K562 (cell line): ENCODE measurements around the gene CCDC137. TPM values are rescaled to one million over a fixed set of nuclear protein-coding genes. Genes with fewer than 3 reads are reported as not detected.

ENCODE experiments used
- ATAC-seq: fragments of 200-7000 bp; cut with Tn5 transposase; 3 replicates; pipeline ENCODE4 v1.9.1; 2020; ENCODE audit warnings: moderate library complexity
- BruUV-seq: library from RNA; stranded (reverse); fragments of 400-500 nt; replicated peaks from 2 replicates; lab custom pipeline; 2021; lab: Mats Ljungman, UMichigan
- CTCF ChIA-PET: fragments of 300-600 bp; formaldehyde crosslinking; extraction: SDS; loops from one replicate; lab custom pipeline; 2021; ENCODE audit warnings: low intra/inter-chr PET ratio; lab: Yijun Ruan, JAX
- POLR2A ChIA-PET: fragments of 300-600, 350-650 bp; sonication (Branson Sonifier 250); formaldehyde crosslinking; extraction: SDS; loops from one replicate; lab custom pipeline; 2021; ENCODE audit warnings: antibody characterized with exemption, inconsistent platforms; lab: Yijun Ruan, JAX
- DNase-seq, 4 experiments: peaks; one replicate each; pipeline versions ENCODE4 v3.0.0 to v3.0.0-alpha.2; 2011 to 2018; ENCODE audit warnings: low spot score in 3 of 4, mixed read lengths in 3 of 4; ENCODE audit errors: extremely low read depth in 1 of 4
- FAIRE-seq: peaks from 2 replicates; lab custom pipeline; 2011; peaks lifted over from hg19 to GRCh38; lab: Jason Lieb, UNC
- H2AFZ ChIP-seq: 2 replicates; pipeline ENCODE4 v1.6.0; 2011; ENCODE audit warnings: low read depth, low read length, control low read depth, inconsistent platforms
- H3K27ac ChIP-seq: fragments of 200-600 bp; 3 replicates; pipeline ENCODE4 v1.8.0; 2011; ENCODE audit warnings: low read depth, mild to moderate bottlenecking, control low read depth, inconsistent platforms, low read length, moderate library complexity, mixed read lengths; ENCODE audit errors: extremely low read depth
- H3K27me3 ChIP-seq, 2 experiments: fragments of 300-600 bp in 1 of 2; 2 replicates in 1 of 2; 3 replicates in 1 of 2; pipeline versions ENCODE4 v1.6.0 to v1.8.0; 2011; ENCODE audit warnings: inconsistent platforms in 2 of 2, low read length in 2 of 2, mild to moderate bottlenecking in 1 of 2, mixed read lengths in 1 of 2, moderate library complexity in 1 of 2; ENCODE audit not compliant: control insufficient read depth in 2 of 2, insufficient read depth in 2 of 2
- H3K36me3 ChIP-seq: fragments of 300-600 bp; 3 replicates; pipeline ENCODE4 v1.8.0; 2011; ENCODE audit warnings: mild to moderate bottlenecking, low read length, inconsistent platforms; ENCODE audit not compliant: control insufficient read depth, insufficient read depth
- H3K4me1 ChIP-seq, 2 experiments: fragments of 200-600 bp in 1 of 2; replicated peaks in 1 of 2; 2 replicates in 1 of 2; 3 replicates in 1 of 2; pipeline versions ENCODE4 v1.5.1 to v1.8.0; 2011; ENCODE audit warnings: inconsistent platforms in 2 of 2, low read length in 2 of 2, mild to moderate bottlenecking in 1 of 2, mixed read lengths in 1 of 2, moderate library complexity in 1 of 2; ENCODE audit not compliant: control insufficient read depth in 2 of 2, insufficient read depth in 2 of 2
- H3K4me2 ChIP-seq: 2 replicates; pipeline ENCODE4 v1.6.1; 2011; ENCODE audit warnings: low read length, control low read depth, inconsistent platforms, mixed read lengths; ENCODE audit not compliant: insufficient read depth
- H3K4me3 ChIP-seq: fragments of 200-600 bp; sonication (generic), shearing (Covaris generic); 2 replicates; pipeline ENCODE4 v1.5.1; 2016; ENCODE audit warnings: control low read depth, inconsistent platforms
- H3K79me2 ChIP-seq: fragments of 200-600 bp; 3 replicates; pipeline ENCODE4 v1.8.0; 2011; ENCODE audit warnings: low read length, inconsistent platforms; ENCODE audit not compliant: control insufficient read depth, insufficient read depth
- H3K9ac ChIP-seq, 2 experiments: 2 replicates each; pipeline versions ENCODE4 v1.6.0 to v1.6.1; 2011; ENCODE audit warnings: low read depth in 2 of 2, low read length in 2 of 2, control low read depth in 1 of 2, inconsistent platforms in 1 of 2, mild to moderate bottlenecking in 1 of 2, mixed read lengths in 1 of 2; ENCODE audit not compliant: insufficient read depth in 1 of 2
- H3K9me1 ChIP-seq: one replicate; pipeline ENCODE4 v1.6.0; 2011; ENCODE audit warnings: inconsistent platforms, mild to moderate bottlenecking, low read length, moderate library complexity; ENCODE audit not compliant: control insufficient read depth, insufficient read depth
- H3K9me3 ChIP-seq: replicated peaks from 2 replicates; pipeline ENCODE4 v1.5.1; 2011; ENCODE audit warnings: low read depth, low read length, inconsistent platforms; ENCODE audit not compliant: control insufficient read depth, insufficient read depth
- H4K20me1 ChIP-seq: replicated peaks from 2 replicates; pipeline ENCODE4 v1.6.1; 2011; ENCODE audit warnings: low read length, inconsistent platforms, mixed read lengths; ENCODE audit not compliant: control insufficient read depth, insufficient read depth
- BMI1 ChIP-seq: fragments of 150-350 bp; IDR thresholded peaks from 2 replicates; pipeline ENCODE4 v1.6.1; 2014; ENCODE audit warnings: low read length
- CCNT2 ChIP-seq: IDR thresholded peaks from 2 replicates; pipeline ENCODE4 v1.6.1; 2011; ENCODE audit warnings: borderline replicate concordance, low read depth, mild to moderate bottlenecking, moderate library complexity, mixed read lengths, low read length; ENCODE audit not compliant: insufficient read length; ENCODE audit errors: extremely low read depth
- CHAMP1 ChIP-seq: fragments of 450-650 bp; IDR thresholded peaks from 2 replicates; pipeline ENCODE4 v1.6.1; 2016; ENCODE audit warnings: mild to moderate bottlenecking
- FOS ChIP-seq: IDR thresholded peaks from 3 replicates; pipeline ENCODE4 v1.6.1; 2011; ENCODE audit not compliant: insufficient read length; ENCODE audit errors: extremely low read depth
- NCOA2 ChIP-seq, 2 experiments: fragments of 450-650 bp; IDR thresholded peaks; 2 replicates each; pipeline ENCODE4 v1.6.1; 2018; ENCODE audit warnings: mild to moderate bottlenecking in 2 of 2, moderate library complexity in 1 of 2; ENCODE audit not compliant: partially characterized antibody in 2 of 2
- NR3C1 ChIP-seq: sonication (generic); formaldehyde crosslinking; IDR thresholded peaks from 2 replicates; pipeline ENCODE4 v1.8.1; 2022; ENCODE audit warnings: missing genetic modification reagents
- POLR2AphosphoS5 ChIP-seq: IDR thresholded peaks from 2 replicates; pipeline ENCODE4 v1.6.1; 2011; ENCODE audit warnings: mild to moderate bottlenecking, low read depth, low read length, moderate library complexity; ENCODE audit not compliant: control insufficient read depth, insufficient read depth
- POLR3A ChIP-seq: IDR thresholded peaks from 2 replicates; pipeline ENCODE4 v1.6.1; 2011; ENCODE audit warnings: borderline replicate concordance, mild to moderate bottlenecking, moderate library complexity; ENCODE audit not compliant: insufficient read length, insufficient read depth; ENCODE audit errors: extremely low read depth
- RBBP5 ChIP-seq: fragments of 200-600 bp; sonication (generic); IDR thresholded peaks from 2 replicates; pipeline ENCODE4 v1.6.1; 2012; ENCODE audit warnings: borderline replicate concordance, mild to moderate bottlenecking, low read length, control low read depth, inconsistent platforms; ENCODE audit not compliant: insufficient read depth, poor library complexity, severe bottlenecking
- RBM25 ChIP-seq: fragments of 200-400 bp; formaldehyde crosslinking; IDR thresholded peaks from 2 replicates; pipeline ENCODE4 v1.6.1; 2018; ENCODE audit warnings: low read length, low read depth, moderate library complexity; ENCODE audit not compliant: severe bottlenecking
- SIN3B ChIP-seq: fragments of 450-650 bp; IDR thresholded peaks from 2 replicates; pipeline ENCODE4 v1.6.1; 2017; ENCODE audit warnings: low read depth, mild to moderate bottlenecking, moderate library complexity
- SP2 ChIP-seq: IDR thresholded peaks from 2 replicates; pipeline ENCODE4 v1.6.1; 2011; ENCODE audit warnings: mild to moderate bottlenecking, low read depth, low read length, moderate library complexity; ENCODE audit not compliant: poor library complexity, severe bottlenecking; ENCODE audit errors: extremely low read depth
- TCF15 ChIP-seq: fragments of 250-450 bp; sonication (Bioruptor Pico); IDR thresholded peaks from 2 replicates; pipeline ENCODE4 v1.8.0; 2022; ENCODE audit warnings: moderate library complexity, mild to moderate bottlenecking, inconsistent platforms
- TCF7L2 ChIP-seq: fragments of 150-350 bp; IDR thresholded peaks from 2 replicates; pipeline ENCODE4 v1.6.1; 2016; ENCODE audit warnings: low read depth, mild to moderate bottlenecking, low read length, moderate library complexity
- ZBTB7A ChIP-seq: IDR thresholded peaks from 2 replicates; pipeline ENCODE4 v1.6.1; 2011; ENCODE audit warnings: low read depth, mild to moderate bottlenecking, low read length, moderate library complexity, borderline replicate concordance; ENCODE audit not compliant: control insufficient read depth
- ZNF3 ChIP-seq: fragments of 250-450 bp; sonication (Bioruptor Pico); IDR thresholded peaks from 2 replicates; pipeline ENCODE4 v1.5.0; 2021; ENCODE audit warnings: mild to moderate bottlenecking, moderate library complexity
- ZNF444 ChIP-seq: fragments of 250-450 bp; sonication (Bioruptor Pico); IDR thresholded peaks from 2 replicates; pipeline ENCODE4 v1.4.0; 2020; ENCODE audit warnings: mild to moderate bottlenecking, moderate library complexity
- ZNF644 ChIP-seq: fragments of 200-800 bp; sonication (Bioruptor generic); IDR thresholded peaks from 2 replicates; pipeline ENCODE4 v1.6.1; 2016; ENCODE audit warnings: low read depth, missing genetic modification characterization, missing compliant biosample characterization
- WGBS: fragments of 100-300 bp; shearing (Covaris generic); methylation state at CpG from one replicate; pipeline ENCODE4 v1.1.6; 2016; ENCODE audit warnings: low coverage, mixed read lengths; ENCODE audit not compliant: insufficient coverage; ENCODE audit errors: missing lambda C conversion rate; 5-methylcytosine and 5-hydroxymethylcytosine counted together
- in situ Hi-C: fragments of 300-500 bp; cut with MboI; formaldehyde crosslinking; loops from 4 replicates; pipeline ENCODE4 v1.15.0; 2018; ENCODE audit warnings: inconsistent platforms, mixed read lengths
- intact Hi-C: fragments of 100-400 bp; cut with micrococcal nuclease; formaldehyde crosslinking; loops from 2 replicates; pipeline ENCODE4 v1.14.2; 2022
- polyA plus RNA-seq, 8 experiments: library from polyadenylated mRNA; depleted of rRNA in 4 of 8; stranded (reverse) in 5 of 8; unstranded in 3 of 8; fragments of >200 nt; fragmentation: Nextera tagmentation in 2 of 8; fragmentation: Illumina TruSeq in 1 of 8; extraction: Ambion mirVana in 2 of 8; extraction: Trizol in 1 of 8; gene quantifications; 2 replicates each; pipeline versions ENCODE4 v1.2.1 to v1.2.3, GENCODE V29; 2011 to 2014; ENCODE audit warnings: inconsistent platforms in 1 of 8, missing spikeins in 1 of 8
- total RNA-seq, 7 experiments: library from RNA; depleted of rRNA in 6 of 7; stranded (reverse); fragments of >200 nt in 6 of 7; fragmentation: Illumina TruSeq in 2 of 7; extraction: Trizol in 2 of 7; gene quantifications; 2 replicates each; pipeline versions ENCODE4 v1.2.1 to v1.2.3, GENCODE V29; 2011 to 2021; ENCODE audit warnings: low replicate concordance in 1 of 7

Gene CCDC137
- total and polyA plus RNA-seq, 9 of the 15 experiments (the other 6 are each of a cell fraction or from before 2014, with no cell fraction given) = 2.3 to 68.1 (median 38.3) TPM

- 92% methylated on average over 25 of the region's 30 CpGs for WGBS
- FAIRE-seq = no peak
- Histone ChIP-seq H3K79me2 (peaks cover 58% of the 10 kb centered on the region), H3K36me3 (peaks cover 68% of the 10 kb centered on the region), H3K27me3 (no peaks in the 10 kb centered on the region), H3K27ac (peak overlapping the region; percentile 30; the same call in 1 of the 3 replicates), H3K9me1 (peaks cover 2% of the 10 kb centered on the region), H3K4me2 (no peak overlapping the region), H3K4me1 (peaks cover 17 to 72% of the 10 kb centered on the region in 2 experiments; a peak in 4 of 5 replicates), H3K4me3 (no peak overlapping the region), H3K9me3 (no peaks in the 10 kb centered on the region), H4K20me1 (peaks cover 13% of the 10 kb centered on the region), H2AFZ (no peak overlapping the region), H3K9ac (peak overlapping the region in 1 of 2 experiments; percentile 7; a peak in 1 of 4 replicates)
- intact Hi-C loops (no loop called here), in situ Hi-C loops (no loop called here)
- no peak for TF ChIP-seq RBM25
- TF ChIP-seq TCF7L2 = no peak
- no peak for TF ChIP-seq POLR3A
- no peak for TF ChIP-seq CCNT2
- TF ChIP-seq ZBTB7A = no peak
- TF ChIP-seq CHAMP1 = no peak
- no peak for TF ChIP-seq ZNF644 (tag)
- TF ChIP-seq ZNF3 (CRISPR knock-in tag) = no peak
- TF ChIP-seq BMI1 = no peak
- no peak for TF ChIP-seq POLR2AphosphoS5
- no peak for TF ChIP-seq TCF15
- no peak for TF ChIP-seq SIN3B
- no peak for TF ChIP-seq NCOA2 (IDR thresholded peaks at IDR 0.05; ENCODE audit: partially characterized antibody in 2 of 2)
- no peak for TF ChIP-seq RBBP5
- TF ChIP-seq ZNF444 (CRISPR knock-in tag) = no peak
- no peak for TF ChIP-seq SP2
- no peak for TF ChIP-seq FOS
- no peak for TF ChIP-seq NR3C1 (CRISPR knock-in tag)
- ChIA-PET POLR2A (interaction anchor here (4.7 kb wide), 1 partner anchor 7 kb away, joined by 54 read pairs; the partner anchor contains the start of gene SLC25A10), CTCF (no interaction called here)
- BruUV-seq = no TSS peak
- no peak for ATAC-seq
- DNase-seq = no peak
These were observed 39.1 kb downstream of the CCDC137 start for GRCh38 chr17:81705518-81706231.
